Chondrocyte (in vitro differentiated cells): ENCODE results near the gene HLX. TPM values are rescaled to one million over a fixed set of nuclear protein-coding genes. Genes with fewer than 3 reads are reported as not detected.

Experiments
- DNase-seq: peaks from one replicate; pipeline ENCODE4 v3.0.0; 2021; ENCODE audit warnings: mixed read lengths, low spot score
- H3K27ac Mint-ChIP-seq: one replicate; pipeline ENCODE4 v1.8.0; 2021; ENCODE audit warnings: mild to moderate bottlenecking, moderate library complexity, mixed read lengths; ENCODE audit not compliant: unreplicated experiment
- H3K27me3 Mint-ChIP-seq: 2 replicates; pipeline ENCODE4 v1.8.0; 2021; ENCODE audit warnings: low read depth, mixed read lengths
- H3K36me3 Mint-ChIP-seq: 2 replicates; pipeline ENCODE4 v1.8.0; 2021; ENCODE audit warnings: low read depth, mixed read lengths
- H3K4me1 Mint-ChIP-seq: 2 replicates; pipeline ENCODE4 v1.8.0; 2021; ENCODE audit warnings: low read depth, mild to moderate bottlenecking, mixed read lengths
- H3K4me3 Mint-ChIP-seq: one replicate; pipeline ENCODE4 v1.8.0; 2021; ENCODE audit warnings: mild to moderate bottlenecking, moderate library complexity, mixed read lengths; ENCODE audit not compliant: unreplicated experiment
- H3K9me3 Mint-ChIP-seq: 2 replicates; pipeline ENCODE4 v1.8.0; 2021; ENCODE audit warnings: low read depth, mixed read lengths
- total RNA-seq: library from RNA; stranded (reverse); gene quantifications from 3 replicates; pipeline ENCODE4 v1.2.1, GENCODE V29; 2021
- TF ChIP-seq, protein P1 (sequence below): fragments of 200-600 bp; sonication (generic); IDR thresholded peaks from 2 replicates; pipeline ENCODE4 v1.5.0; 2021; ENCODE audit warnings: antibody characterized with exemption, mild to moderate bottlenecking, moderate library complexity

HLX gene
- total RNA-seq, 1 donor from 2014 or later, result 0.62 TPM

DNA sequence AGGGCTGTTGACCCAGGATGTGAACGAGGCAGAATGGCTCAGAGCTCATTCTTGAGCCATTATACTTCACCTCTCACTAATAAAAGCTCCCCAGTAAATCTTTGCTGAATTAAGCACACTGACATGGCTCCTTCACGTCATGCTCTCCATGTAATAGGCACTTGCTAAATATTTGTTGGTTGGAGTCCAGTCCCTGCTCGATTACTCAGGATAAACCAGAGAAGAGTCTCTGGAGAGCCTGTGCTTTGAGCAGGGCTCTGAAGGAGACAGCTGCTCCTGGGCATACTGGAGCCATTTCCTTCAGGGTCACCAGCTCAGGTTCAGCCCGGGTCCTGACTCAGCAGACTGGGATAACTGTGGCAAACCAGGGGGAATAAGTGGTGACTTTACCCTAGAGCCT, 46.9 kb downstream of the HLX start:
- peaks cover 3% of the 10 kb centered on the region for H3K9me3 Mint-ChIP-seq
- no peak for DNase-seq
- TF ChIP-seq, protein P1, sequence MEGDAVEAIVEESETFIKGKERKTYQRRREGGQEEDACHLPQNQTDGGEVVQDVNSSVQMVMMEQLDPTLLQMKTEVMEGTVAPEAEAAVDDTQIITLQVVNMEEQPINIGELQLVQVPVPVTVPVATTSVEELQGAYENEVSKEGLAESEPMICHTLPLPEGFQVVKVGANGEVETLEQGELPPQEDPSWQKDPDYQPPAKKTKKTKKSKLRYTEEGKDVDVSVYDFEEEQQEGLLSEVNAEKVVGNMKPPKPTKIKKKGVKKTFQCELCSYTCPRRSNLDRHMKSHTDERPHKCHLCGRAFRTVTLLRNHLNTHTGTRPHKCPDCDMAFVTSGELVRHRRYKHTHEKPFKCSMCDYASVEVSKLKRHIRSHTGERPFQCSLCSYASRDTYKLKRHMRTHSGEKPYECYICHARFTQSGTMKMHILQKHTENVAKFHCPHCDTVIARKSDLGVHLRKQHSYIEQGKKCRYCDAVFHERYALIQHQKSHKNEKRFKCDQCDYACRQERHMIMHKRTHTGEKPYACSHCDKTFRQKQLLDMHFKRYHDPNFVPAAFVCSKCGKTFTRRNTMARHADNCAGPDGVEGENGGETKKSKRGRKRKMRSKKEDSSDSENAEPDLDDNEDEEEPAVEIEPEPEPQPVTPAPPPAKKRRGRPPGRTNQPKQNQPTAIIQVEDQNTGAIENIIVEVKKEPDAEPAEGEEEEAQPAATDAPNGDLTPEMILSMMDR, result no peak

DNA sequence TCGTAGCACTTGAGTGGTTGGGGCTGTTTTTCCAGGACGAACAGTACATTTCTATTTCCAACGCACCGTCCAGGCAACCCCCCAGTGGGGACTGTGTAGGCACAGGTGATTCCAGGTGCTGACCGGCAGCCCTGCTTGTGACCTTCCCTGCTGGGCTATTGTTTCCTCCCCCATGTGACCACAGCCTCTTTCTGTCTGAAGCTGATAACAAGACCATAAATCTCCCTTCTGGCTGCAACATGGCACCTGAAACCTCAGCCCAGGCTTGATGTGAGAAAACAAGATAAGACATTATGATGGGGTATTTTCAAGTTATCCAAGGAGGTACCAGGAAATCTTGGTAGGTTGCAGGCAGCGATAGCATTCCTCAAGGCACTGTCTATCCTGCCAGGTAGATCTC, 48.2 kb downstream of the HLX start:
- no peaks in the 10 kb centered on the region for H3K36me3 Mint-ChIP-seq
- no peak overlapping the region for H3K4me3 Mint-ChIP-seq
- no peak for DNase-seq
- peaks cover 11% of the 10 kb centered on the region for H3K27me3 Mint-ChIP-seq
- no peaks in the 10 kb centered on the region for H3K4me1 Mint-ChIP-seq
- TF ChIP-seq, protein P1, result no peak
- H3K27ac Mint-ChIP-seq, result no peak overlapping the region
- H3K9me3 Mint-ChIP-seq, result peaks cover 3% of the 10 kb centered on the region

More for the DNA sequence above, 46.9 kb downstream of the HLX start:
- no peak overlapping the region for H3K27ac Mint-ChIP-seq
- no peak overlapping the region for H3K4me3 Mint-ChIP-seq
- H3K4me1 Mint-ChIP-seq, result no peaks in the 10 kb centered on the region
- no peaks in the 10 kb centered on the region for H3K36me3 Mint-ChIP-seq
- peaks cover 17% of the 10 kb centered on the region for H3K27me3 Mint-ChIP-seq

DNA sequence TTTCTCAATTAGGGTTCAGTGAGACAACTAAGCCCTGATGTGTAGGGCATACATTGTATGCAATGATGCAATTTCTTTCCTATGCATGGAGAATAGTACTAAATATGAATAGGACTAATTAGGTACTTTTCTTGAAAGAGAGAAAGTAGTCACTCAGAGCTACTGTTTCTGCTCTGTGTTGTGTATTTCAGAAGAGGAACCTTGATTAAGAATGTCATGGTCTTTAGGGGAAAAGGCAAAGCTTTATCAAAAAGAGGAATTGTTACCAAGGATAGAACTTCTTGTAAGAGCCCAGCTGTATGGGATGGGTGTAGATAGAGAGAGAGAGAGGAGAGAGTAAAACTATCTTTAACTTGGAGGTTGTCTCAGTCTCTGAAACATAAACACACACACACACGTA, 49.1 kb downstream of the HLX start:
- H3K4me1 Mint-ChIP-seq, result no peaks in the 10 kb centered on the region
- H3K36me3 Mint-ChIP-seq, result no peaks in the 10 kb centered on the region
- no peak overlapping the region for H3K27ac Mint-ChIP-seq
- H3K27me3 Mint-ChIP-seq, result peaks cover 11% of the 10 kb centered on the region
- TF ChIP-seq, protein P1, result no peak
- peaks cover 3% of the 10 kb centered on the region for H3K9me3 Mint-ChIP-seq
- no peak overlapping the region for H3K4me3 Mint-ChIP-seq
- no peak for DNase-seq

DNA sequence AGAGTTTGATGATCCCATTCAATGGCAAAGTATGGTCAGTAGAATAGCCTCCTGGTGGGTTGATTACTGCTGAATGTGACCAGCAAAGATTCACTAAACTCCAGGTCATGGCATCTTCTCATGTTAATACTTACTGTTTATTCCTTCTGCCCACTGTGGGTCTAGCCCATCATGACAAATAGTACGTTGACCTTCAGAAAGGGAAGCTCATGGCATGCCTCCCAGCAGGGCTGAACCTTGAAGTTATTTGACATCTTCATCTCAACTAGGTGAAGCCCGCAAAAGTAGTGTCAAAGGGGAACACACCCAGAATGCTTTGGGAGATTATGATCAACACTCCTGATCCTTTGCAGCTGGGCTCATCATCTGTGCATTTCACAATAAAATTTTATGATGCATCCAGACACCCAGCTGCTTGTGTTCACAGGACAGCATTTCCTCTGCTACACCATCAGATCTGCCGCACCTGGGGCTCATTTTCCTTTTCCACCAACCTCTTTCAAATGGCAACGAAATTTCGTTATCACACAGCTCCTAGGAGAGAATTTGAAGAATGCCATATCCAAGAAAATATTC, 49.6 kb downstream of the HLX start:
- Mint-ChIP-seq H3K9me3 (no peaks in the 10 kb centered on the region), H3K4me1 (no peaks in the 10 kb centered on the region), H3K27me3 (peaks cover 6% of the 10 kb centered on the region), H3K27ac (no peak overlapping the region), H3K36me3 (no peaks in the 10 kb centered on the region), H3K4me3 (no peak overlapping the region)
- no peak for DNase-seq
- TF ChIP-seq, protein P1, result no peak

DNA sequence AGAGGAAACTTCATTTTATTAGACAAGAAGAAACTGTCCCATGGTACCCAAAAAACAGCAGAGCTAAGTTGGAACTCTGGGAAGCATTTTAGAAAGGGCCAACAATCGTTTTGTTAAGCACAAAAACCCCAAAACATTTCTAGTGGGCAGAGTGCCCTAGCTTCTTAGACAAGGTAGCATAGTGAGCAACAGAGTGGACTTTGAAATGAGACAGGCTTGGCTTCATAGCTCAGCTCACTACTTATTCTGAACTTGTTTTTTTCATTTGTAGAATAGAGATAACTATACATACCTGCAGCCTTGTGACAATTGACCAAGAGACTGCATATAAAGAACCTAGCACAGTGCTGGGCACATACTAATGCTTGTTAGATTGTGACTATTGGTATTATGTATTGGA, 50.1 kb downstream of the HLX start:
- H3K27ac Mint-ChIP-seq, result no peak overlapping the region
- H3K4me1 Mint-ChIP-seq, result no peaks in the 10 kb centered on the region
- peaks cover 5% of the 10 kb centered on the region for H3K27me3 Mint-ChIP-seq
- no peaks in the 10 kb centered on the region for H3K36me3 Mint-ChIP-seq
- DNase-seq, result no peak
- TF ChIP-seq, protein P1, result no peak
- no peak overlapping the region for H3K4me3 Mint-ChIP-seq
- no peaks in the 10 kb centered on the region for H3K9me3 Mint-ChIP-seq

Other genes with a start within 250 kb of the HLX start
- 2.0 to 3.5 TPM (median 3.4 TPM) in 3 replicates for gene C1orf115, start 189.1 kb upstream of the HLX start, total RNA-seq
- gene MTARC2, start 131.1 kb upstream of the HLX start, total RNA-seq, result 18.6 to 21.3 TPM (median 19.5 TPM) in 3 replicates
- 2.5 to 5.4 TPM (median 2.8 TPM) in 3 replicates for gene MTARC1, start 92.5 kb upstream of the HLX start, total RNA-seq